ENCODE measurements around the gene RFX2.
"Not testable (repeated sequence)": the region's sequence is repeated elsewhere in the genome, so short reads cannot be mapped to it uniquely, and the experiment has no call there.

RFX2 gene

DNA sequence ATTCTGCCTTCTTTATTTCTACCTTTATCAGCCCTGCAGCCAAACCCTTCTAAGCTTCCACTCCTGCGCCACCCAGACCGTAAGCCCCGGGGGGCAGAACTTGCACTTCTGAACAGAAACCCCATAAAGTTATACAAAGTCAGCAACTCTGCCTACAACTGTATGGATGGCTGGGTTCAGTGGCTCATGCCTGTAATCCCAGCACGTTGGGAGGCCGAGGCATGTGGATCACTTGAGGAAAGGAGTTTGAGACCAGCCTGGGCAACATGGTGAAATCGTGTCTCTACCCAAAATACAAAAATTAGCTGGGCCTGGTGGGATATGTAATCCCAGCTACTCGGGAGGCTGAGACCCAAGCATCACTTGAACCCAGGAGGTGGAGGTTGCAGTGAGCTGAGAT is 142.7 kb downstream of the RFX2 start:
- no peak for DNase-seq

DNA sequence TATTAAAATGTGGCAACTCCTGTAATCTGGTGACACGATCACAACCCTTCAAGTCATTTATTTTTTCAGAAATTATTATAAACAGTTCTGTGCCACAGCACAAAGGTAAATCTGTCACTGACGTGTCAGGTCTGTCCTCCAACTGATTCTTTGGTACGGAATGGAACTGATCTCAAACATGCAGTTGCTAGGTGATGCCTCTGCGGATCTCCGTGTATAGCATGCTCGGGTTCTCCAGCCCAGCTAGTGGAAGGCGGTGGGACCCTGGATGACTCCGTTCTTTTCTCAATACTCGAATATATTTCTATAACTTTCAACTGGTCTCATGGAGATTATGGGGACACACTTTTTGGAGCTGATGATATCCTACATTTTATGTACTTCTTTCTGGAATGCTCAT is 143.4 kb downstream of the RFX2 start:
- no peak for DNase-seq

DNA sequence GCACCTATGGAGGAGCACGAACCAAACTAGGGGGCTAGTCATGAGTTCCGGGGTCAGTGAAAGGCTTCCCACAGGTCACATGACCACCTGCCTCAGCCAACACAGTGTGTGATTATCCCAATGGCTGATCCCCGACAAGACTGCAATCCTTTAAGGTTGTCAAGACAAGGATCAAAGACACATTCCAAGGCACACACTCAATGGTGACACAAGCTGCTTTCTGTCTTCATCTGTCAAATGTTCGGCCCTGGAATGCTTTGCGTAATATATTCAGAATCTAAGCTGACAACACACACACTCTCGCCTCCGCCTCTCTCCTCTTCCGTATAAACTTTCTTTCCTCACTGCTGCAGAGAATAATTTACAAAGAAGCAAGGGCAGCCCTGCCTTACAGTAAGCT is 144.1 kb downstream of the RFX2 start:
- DNase-seq: no peak

DNA sequence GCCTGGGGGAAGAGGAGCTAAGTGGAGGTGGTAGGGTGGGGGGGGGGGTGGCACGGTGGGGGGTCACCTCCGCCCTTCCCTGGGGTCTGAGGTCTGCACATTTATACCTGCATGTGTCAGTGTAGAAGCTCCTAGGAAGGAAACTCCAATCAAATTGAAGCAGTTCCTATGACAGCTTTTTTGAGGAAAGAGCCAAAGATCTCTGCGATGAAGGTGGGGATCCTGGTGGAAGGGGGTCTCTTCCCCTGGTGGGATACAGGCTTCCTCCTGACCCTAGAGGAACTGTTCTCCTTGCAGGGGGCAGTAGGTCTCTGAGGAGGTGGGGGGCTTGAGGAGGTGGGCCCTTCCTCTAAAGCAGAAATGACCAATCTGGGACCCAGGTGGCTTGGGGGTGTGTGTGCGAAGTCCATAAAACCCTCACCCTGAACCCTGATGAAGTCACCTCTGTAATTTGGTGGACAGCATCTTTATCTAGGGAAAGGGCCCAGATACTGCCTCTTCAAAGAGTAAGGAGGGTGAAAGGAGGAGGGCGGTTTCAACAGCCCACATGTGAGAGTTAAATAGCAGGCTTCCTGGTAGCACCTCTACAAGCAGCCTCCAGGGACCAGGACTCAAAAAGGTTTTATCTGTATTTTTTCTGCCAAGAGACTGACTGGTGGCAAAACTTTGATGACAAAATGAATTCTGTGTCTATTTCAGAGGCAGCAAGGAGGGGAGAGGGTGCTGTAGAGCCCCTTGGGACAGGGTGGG is 145.3 kb downstream of the RFX2 start:
- no peak for DNase-seq

DNA sequence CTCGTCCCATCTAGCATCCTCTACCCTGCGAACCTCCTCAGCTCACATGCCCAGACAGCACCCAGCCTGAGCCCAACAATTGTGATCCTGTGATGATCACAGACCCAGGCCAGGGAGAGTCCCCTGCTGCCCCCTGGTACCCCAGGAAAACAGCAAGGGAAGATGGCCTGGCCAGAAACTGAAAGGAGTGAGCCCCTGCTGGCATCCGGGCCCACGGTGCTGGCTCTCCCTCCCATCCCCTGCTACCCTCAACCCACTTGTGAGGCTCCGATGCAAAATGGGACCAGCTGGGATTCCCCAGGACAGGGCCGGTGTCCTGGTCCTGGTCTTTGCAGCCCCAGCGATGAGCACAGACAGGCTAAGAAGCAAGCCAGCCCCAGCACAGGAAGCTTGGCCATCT is 146.4 kb downstream of the RFX2 start:
- no peak for DNase-seq

DNA sequence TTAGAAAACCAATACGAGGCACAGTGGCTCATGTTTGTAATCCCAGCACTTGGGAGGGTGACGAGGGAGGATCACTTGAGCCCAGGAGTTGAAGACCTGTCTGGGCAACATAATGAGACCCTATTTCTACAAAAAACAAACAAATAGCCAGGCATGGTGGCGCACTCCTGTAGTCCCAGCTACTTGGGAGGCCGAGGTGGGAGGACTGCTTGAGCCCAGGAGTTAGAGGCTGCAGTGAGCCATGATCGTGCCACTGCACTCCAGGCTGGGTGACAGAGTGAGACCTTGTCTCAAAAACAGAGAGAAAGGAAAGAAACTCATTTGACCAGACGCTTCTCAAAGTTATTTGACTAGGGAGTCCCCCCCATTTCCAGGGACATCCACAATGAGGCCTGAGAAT is 147.0 kb downstream of the RFX2 start:
- DNase-seq: not testable (repeated sequence)

DNA sequence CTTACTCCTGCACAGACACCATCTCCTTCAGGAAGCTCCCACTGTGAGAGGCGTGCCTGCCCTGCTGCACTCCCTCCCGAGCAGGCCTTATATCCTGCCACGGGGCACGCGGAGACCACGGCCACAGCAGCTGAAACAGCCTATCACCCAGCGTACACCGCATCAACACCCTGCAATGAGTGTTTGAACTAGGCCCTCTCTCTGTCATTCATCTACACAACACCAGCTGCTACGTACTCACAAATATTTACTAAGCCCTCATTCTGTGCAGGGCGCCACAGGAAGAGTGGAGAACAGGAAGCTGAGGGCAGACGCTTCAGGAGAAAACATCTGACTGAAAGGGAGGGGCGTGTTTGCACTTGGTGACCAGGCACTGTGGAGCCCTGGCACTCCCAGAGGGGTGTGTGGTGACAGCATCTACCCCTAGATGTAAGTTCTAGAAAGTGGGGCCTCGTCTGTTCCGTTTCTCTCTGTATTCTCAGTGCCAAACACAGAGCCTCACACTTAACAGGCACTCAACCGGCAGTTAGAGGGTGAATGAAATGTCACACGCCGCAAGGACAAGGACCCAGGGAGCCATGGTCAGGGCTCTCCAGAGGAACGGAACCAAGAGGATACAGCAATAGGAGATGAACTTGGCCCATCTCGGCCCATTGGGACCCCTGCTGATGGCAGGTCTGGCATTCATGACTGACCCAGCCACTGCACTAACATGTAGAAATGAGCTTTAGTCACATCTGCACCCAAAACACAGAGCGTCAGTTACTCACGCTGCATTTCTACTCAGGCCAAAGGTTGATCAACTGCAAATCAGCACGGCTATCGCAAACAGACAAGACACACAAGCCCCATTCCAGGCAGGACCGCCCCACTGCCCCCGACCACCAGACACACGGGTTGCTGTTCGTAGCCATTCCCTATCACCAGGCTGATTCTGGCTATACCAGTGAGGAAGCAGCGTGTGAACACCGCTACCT is 148.0 kb downstream of the RFX2 start:
- DNase-seq: peak; percentile 40 to 89 (median 70)

DNA sequence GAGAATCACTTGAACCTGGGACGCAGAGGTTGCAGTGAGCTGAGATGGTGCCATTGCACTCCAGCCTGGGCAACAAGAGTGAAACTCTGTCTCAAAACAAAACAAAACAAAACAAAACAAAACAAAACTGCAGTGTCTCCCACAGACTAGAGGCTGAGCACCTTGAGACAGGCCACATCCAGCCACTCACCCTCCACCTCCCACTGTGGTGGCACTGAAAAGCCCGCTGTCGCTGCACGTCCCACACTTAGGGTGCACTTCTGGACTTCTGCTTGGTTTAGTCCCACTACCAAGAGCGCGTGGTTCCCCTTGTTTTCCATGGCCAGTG is 148.7 kb downstream of the RFX2 start:
- not testable (repeated sequence) for DNase-seq

DNA sequence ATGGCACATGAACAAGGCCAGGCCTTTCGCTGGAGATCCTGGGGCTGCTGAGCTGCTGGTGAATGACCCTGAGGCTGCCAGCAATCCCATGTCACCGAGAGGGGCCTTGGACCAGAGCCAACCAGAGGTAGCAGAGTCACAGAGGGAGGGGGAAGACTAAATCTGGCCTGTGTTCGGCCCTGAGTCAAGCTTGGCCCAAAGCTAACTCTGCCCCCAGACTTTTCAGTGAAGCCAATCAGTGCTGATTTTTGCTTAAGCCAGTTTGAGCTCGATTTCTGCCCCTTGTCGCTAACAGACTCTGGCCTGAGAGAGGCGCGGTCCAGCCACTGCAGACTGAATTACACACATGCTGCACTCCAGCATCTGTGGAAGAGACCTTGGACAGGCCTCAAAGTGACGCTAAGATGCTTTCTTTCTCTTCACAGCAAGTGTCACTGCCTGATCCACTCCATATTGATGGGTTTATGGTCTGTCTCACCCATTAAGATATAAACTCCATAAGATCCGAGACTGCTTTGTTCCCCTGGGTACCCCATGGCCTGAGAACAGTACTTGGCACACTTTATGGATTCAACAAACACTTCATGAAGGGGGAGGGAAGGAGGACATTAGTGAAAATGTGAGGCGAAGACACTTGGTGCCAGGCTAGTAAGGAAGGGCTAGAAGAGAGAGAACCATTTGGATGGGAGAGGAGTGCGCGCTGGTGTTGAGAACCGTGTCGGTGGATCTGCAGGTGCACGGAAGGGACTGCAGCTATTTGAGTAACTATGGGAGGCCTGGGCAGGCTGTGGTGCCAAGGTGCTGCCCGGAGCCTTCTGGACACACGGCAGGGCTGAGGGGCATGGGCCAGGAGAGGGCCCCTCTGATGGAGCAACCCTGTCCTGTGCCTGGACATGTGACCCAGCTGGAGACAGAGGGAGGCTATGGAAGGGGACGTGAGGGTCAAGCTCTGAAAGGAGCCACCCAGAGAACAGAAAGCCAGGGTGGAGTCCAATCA is 150.0 kb downstream of the RFX2 start:
- DNase-seq: no peak

DNA sequence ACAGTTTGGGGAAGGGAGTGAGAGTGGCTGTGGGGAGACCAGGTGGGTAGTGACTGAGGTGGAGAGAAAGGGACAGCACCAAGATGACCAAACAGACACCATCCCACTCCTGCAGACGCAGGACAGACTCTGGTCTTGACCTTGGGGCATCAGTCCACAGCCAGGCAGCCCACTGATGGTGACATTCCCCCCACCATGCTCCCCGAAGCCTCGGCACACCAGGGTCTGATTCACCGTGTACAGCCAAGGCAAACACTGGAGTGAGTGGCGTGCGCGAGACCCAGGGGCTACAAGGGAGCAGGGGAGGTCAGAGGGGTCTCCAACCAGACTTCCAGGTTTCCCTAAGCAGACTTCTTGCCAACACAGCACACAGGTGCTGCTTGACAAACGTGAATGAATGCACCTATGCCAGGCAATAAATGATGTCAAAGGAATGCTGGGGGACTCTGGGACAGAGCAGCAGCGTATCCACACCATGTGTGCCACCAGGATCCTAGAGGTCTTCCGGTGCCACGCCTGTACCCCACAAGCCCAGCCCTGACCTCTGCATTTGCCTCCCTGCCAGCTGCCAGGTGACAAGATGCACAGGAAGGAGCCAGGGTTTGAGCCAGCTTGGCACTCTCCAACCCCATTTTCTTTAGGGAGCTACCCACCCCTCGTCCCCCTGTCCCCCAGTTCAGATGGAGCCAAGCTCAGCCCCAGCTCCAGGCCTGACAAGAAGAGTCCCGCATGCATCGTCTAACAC is 150.9 kb downstream of the RFX2 start:
- DNase-seq: no peak

DNA sequence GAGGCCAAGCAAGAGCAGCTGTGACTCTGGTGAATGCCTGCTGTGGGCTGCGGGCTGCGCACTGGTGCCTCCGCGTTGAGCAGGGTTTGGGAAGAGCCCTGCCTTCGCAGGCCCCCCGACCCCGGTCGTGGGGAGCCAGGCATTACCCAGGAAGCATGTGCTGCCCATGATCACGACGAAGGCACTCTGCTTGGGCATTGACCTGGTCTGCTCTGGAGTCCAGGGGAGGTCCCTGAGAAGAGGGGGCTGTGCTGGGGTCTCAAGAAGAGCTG is 151.5 kb downstream of the RFX2 start:
- DNase-seq: no peak

DNA sequence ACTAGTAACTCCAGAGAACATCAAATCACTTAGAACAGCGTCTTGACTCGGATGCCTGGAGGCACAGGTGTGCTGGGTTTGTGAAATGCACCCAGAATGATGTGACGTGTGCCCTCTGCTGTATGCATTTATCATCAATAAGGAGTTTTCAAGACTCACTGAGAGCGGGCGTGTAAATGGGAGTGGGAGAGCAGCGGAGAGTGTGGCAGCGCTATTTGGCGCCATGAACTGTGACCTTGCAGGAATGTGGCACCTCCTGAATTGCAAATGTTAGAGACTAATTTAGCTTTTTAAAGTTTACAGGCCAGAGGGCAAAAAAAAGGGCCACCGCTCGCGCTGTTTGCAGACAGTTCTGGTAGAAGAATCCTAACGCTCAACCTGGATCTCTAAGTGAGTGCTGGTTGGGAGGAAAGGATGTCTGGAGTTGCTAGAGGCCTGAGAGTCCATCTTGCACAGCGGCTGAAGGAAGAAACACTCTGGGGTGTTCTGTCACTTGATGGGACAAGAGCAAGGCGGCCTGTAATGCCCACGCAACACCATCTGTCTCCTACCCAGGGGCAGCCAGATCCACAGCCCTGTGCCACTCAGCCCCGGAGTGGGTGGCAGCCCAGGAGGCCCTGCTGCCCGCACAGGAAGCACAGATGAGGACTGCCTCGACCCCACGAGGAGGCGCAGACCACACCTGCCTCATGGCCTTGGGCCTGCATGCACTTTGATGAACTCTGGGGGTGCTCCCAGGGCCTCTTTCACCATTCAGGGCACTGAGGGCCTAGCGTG is 152.0 kb downstream of the RFX2 start:
- DNase-seq: no peak

DNA sequence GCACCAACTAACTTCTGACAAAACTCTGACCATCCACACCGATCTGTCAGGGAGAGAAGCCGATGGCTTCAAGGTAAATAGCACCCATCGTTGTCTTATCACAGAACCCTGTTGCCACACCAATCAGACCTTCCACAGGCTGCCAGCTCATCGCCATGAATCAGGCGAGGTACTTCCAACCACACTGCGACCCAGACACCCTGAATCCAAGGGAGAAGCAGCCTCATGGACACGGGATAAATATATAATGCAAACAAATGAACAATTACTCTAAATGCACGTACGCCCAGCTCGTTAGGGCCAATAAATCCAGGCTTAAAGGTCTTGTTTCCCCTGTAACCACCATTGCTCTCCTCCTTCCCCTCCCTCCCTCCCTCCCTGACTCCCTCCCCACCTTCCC is 153.1 kb downstream of the RFX2 start:
- DNase-seq: no peak

DNA sequence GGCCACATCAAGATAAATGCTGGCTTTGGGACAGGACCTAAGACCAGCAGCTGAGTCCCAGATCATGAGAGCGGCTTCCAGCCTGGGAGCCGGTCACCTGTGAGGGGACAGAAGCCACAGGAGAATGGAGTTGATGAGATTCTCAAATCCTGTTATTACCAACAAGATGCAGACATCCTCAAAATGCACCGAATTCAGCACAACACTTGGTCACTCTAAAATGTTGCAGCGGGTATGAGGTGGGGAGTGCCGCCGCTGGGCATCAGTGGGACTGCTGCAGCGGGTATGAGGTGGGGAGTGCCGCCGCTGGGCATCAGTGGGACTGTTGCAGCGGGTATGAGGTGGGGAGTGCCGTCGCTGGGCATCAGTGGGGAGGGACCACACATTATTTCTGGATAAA is 153.6 kb downstream of the RFX2 start:
- no peak for DNase-seq

DNA sequence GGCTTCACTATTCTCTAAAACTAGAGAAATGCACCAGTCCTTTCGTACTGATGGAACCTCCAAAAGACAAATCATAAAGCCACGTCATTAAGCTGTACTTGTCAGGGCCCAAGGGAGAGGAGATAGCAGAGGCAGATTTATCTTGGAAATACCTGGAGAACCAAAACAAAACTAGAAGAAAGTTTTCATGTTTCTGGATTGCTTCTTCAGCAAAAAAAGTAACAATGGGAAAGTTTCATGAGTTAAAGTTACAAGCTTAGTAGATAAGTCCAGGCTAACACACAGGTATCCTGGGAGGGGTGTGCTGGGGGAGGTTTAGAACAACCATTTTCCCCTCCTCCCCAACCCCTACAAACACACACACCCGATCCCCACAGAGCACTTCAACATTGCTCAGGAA is 154.0 kb downstream of the RFX2 start:
- DNase-seq: no peak

DNA sequence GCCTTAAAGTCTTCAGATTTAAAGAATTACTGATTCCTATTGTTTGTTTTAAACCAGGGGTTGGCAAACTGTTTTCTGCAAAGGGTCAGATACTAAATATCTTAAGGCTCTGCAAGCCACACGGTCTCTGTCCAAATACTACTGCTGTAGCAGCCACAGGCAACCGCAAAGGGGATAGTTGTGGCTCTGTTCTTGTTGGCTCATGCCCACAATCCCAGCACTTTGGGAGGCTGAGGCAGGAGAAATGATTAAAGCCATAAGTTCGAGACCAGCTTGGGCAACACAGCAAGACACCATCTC is 154.7 kb downstream of the RFX2 start:
- DNase-seq: no peak

DNA sequence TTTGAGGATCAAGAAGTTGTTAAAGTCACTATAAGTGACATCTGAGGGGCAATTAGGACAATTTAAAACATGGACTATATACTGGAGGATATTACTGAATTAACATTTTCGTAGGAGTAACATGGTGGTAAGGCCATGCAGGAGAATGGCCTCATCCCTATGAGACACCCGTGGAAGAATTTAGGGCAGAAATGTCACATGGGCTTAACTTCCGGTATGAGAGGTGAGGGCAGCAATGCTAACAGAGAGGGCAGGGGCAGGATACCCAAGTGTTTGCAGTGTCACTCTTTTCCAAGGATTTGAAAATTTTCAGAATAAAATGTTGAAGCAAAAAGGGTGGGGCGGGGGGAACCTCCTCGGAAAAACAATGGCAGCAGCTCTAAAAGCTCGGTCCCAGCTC is 156.0 kb downstream of the RFX2 start:
- no peak for DNase-seq

DNA sequence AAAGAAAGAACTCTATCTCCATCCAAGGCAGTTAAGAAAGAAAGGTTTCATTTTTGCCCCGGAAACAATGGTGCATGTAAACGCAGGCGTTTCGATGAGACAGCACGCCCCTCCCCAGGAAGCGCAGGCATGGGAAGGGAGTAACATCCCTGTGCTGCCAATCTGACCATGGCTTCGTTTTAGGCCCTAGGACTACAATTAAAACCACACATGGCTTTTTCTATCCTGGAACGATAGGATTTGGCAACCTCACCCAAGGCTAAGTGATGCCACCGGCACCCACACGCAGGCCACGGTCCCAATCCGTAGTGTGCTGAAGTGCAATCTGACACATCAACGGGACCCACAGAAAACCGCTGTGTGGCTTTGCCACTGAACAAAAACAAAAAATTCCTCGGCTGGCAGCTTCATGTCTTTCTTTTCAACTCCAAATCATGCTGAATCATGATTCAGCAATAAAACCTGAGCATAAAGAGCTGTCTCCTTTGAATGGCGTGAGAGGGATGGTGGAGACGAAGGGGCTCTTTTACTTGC is 156.6 kb downstream of the RFX2 start:
- peak in 2 of 5 donors; percentile 17 to 40 for DNase-seq

DNA sequence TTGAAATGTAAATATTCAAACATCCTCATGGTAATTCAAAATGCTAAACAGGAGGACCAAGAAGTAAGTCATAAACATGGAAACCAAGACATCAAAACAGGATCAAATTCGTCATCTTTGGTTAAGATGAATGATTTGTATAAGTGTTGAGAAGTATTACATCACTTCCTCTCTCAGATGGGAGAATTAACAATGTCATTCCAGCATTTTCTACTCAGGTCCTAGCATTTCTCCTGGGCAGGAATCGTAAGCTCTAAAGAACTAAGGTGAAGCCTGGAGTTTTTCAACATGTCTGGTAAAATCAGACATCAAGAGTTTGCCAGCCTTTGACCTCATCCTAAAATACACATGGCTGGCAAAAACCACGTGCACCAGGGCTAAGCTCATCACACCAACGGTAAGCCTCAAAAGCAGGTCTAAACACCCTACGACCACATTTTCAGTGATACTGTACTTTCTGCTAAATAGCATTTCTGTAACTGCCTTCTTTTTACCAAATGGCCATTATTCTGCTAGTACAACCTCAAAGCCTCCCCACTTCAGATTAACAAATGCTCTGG is 157.2 kb downstream of the RFX2 start:
- peak in 1 of 5 donors; percentile 52 for DNase-seq

DNA sequence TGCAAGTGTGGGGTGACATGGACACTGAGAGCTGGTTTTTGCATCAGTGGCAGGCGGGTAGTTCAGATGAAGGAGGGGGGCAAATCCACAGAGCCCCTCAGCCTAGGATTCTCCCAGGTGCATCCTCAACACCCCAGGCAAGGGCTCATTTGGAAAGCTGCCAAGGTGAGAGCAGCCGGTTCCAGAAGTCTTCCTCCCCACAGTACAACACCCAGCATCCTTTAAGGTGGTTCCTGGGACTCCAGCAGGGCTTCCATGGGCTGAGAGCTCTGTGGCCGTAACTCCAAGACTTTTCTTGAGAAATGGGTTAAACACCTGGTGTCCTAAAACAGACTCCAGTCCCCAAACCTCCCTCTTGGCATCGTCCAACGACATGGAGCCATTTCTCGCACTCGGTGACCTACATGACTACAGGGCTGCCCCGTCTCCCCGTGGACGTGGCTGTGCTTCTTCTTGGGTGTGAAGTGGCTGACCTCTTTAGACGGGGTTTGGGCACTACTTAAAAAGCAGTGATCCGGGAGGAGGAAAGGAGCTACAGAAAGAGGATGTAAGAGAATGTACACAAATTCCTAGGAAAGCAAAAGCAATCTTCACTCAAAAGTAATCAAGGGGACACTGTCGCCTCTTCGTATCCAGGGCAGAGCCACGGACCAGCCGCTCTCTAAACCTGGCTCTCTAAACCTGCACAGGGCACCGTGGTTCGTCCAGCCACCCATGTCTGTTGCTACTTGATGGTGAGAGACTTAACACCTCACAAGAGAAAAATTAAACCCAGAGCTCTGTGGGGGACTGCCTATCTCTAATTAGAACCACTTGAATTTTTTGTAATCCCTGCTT is 157.9 kb downstream of the RFX2 start:
- DNase-seq: no peak
